Panc1 (cell line): ENCODE measurements around the gene TNFRSF25. TPM values are rescaled to one million over a fixed set of nuclear protein-coding genes. Genes with fewer than 3 reads are reported as not detected.

ENCODE experiments used
- ATAC-seq: fragments of 200-7000 bp; cut with Tn5 transposase; 2 replicates; pipeline ENCODE4 v1.9.1; 2020; ENCODE audit warnings: mild to moderate bottlenecking, moderate library complexity
- BruUV-seq: library from RNA; stranded (reverse); fragments of 400-500 nt; replicated peaks from 2 replicates; lab custom pipeline; 2021; lab: Mats Ljungman, UMichigan
- CTCF ChIA-PET: fragments of 300-600 bp; sonication (Branson Sonifier 250); formaldehyde crosslinking; loops from one replicate; lab custom pipeline; 2022; ENCODE audit warnings: antibody characterized with exemption; lab: Charles Lee
- POLR2A ChIA-PET: fragments of 300-600 bp; sonication (Branson Sonifier 250); formaldehyde crosslinking; loops from one replicate; lab custom pipeline; 2022; ENCODE audit warnings: antibody characterized with exemption; lab: Charles Lee
- DNase-seq: peaks from one replicate; pipeline ENCODE4 v3.0.0-alpha.2; 2010; ENCODE audit warnings: low read depth, low spot score
- H3K27ac ChIP-seq: 2 replicates; pipeline ENCODE4 v1.5.1; 2011; ENCODE audit warnings: mild to moderate bottlenecking, low read length, inconsistent platforms
- H3K27me3 ChIP-seq: fragments of 200-500 bp; sonication (Bioruptor generic); 2 replicates; pipeline ENCODE4 v1.6.0; 2014; ENCODE audit warnings: low read length, inconsistent platforms; ENCODE audit not compliant: control insufficient read depth, insufficient read depth
- H3K36me3 ChIP-seq: fragments of 200-500 bp; sonication (Bioruptor generic); 2 replicates; pipeline ENCODE4 v1.5.1; 2014; ENCODE audit warnings: inconsistent platforms, mild to moderate bottlenecking, low read length, moderate library complexity; ENCODE audit not compliant: control insufficient read depth, insufficient read depth
- H3K4me1 ChIP-seq: 2 replicates; pipeline ENCODE4 v1.5.1; 2011; ENCODE audit warnings: inconsistent platforms, mild to moderate bottlenecking, low read length, moderate library complexity; ENCODE audit not compliant: control insufficient read depth, insufficient read depth
- H3K4me3 ChIP-seq, 2 experiments: 2 replicates each; pipeline ENCODE4 v1.5.1; 2011 to 2012; ENCODE audit warnings: low read depth in 2 of 2, low read length in 2 of 2, mild to moderate bottlenecking in 2 of 2, inconsistent platforms in 1 of 2, moderate library complexity in 1 of 2
- H3K9me3 ChIP-seq: fragments of 200-500 bp; sonication (Bioruptor generic); 2 replicates; pipeline ENCODE4 v1.5.1; 2014; ENCODE audit warnings: low read depth, mild to moderate bottlenecking, inconsistent platforms, low read length, moderate library complexity; ENCODE audit not compliant: control insufficient read depth, insufficient read depth
- POLR2AphosphoS5 ChIP-seq: IDR thresholded peaks from 2 replicates; pipeline ENCODE4 v1.6.1; 2012; ENCODE audit warnings: mild to moderate bottlenecking, low read depth, low read length, moderate library complexity
- SIN3A ChIP-seq: IDR thresholded peaks from 2 replicates; pipeline ENCODE4 v1.6.1; 2012; ENCODE audit warnings: low read depth, mild to moderate bottlenecking, low read length, moderate library complexity, borderline replicate concordance; ENCODE audit not compliant: insufficient read depth
- TCF7L2 ChIP-seq: IDR thresholded peaks from 2 replicates; pipeline ENCODE4 v1.6.1; 2011; ENCODE audit warnings: mild to moderate bottlenecking, low read depth, low read length, inconsistent platforms
- in situ Hi-C: cut with HindIII; loops from 2 replicates; pipeline ENCODE4 v1.10.0; 2016; ENCODE audit warnings: low sequenced_read_pairs, low pct_unique_long_range_greater_than_20kb
- intact Hi-C: fragments of 100-400 bp; cut with micrococcal nuclease; formaldehyde crosslinking; loops from one replicate; pipeline ENCODE4 v1.10.0; 2022; ENCODE audit not compliant: unreplicated experiment
- total RNA-seq: library from RNA; stranded (reverse); gene quantifications from one replicate; pipeline ENCODE4 v1.2.1, GENCODE V29; 2021; ENCODE audit not compliant: unreplicated experiment
- TF ChIP-seq, protein P1 (sequence below): fragments of 450-650 bp; IDR thresholded peaks from 2 replicates; pipeline ENCODE4 v1.5.1; 2017; ENCODE audit warnings: mild to moderate bottlenecking
- TF ChIP-seq, protein P2 (sequence below), 2 experiments: IDR thresholded peaks; 2 replicates each; pipeline ENCODE4 v1.6.1; 2011 to 2012; ENCODE audit warnings: low read depth in 2 of 2, control low read depth in 1 of 2, low read length in 1 of 2, mild to moderate bottlenecking in 1 of 2, moderate library complexity in 1 of 2; ENCODE audit not compliant: insufficient read depth in 1 of 2

TNFRSF25 gene
- total RNA-seq, 1 experiment from 2014 or later: 7.0 TPM

DNA sequence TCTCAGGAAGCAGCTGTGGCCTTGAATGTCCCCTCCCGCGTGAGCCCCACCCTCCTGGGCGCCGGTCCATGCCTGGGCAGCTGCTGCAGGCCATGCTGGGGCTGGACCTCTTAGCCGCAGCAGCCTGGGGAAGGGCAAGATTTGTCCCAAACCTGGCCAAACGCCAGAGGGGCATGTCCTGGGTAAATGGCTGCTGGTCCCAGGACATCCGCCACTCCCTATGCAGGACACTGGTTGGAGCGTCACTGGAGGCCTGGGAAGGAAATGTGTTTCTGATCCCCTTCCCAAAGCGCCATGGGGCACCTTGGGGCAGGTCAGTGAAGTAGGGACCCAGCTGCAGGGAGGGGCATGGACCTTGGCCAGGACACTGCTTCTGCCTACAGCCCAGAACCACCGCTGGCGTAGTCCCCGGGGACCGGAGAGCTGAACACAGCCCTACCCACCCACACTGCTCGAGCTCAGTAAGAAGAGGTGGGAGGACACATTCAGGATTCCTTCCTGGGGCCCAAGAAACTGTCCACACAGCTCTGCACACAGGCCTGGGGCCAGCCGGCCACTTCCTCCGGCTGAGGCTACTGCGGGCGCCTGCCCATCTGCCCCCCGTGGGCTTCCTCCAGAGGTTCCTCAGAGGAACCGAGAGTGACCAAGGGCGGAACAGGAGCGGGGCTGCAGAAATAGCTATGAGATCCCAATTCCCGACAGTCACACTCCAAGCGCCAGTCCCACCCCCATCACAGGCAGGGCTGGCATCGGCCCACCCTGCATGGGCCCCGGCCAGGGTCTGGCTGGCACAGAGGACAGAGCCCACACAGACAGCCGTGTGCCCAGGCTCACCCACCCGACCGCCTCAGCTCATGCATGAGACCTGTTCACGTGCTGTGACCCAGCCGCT is 36.3 kb upstream of the TNFRSF25 start:
- no TSS peak for BruUV-seq
- Histone ChIP-seq H3K4me3 (no peak overlapping the region), H3K4me1 (peaks cover 3% of the 10 kb centered on the region; the same call in 1 of the 2 replicates), H3K36me3 (no peaks in the 10 kb centered on the region), H3K9me3 (no peaks in the 10 kb centered on the region), H3K27me3 (no peaks in the 10 kb centered on the region), H3K27ac (no peak overlapping the region)
- in situ Hi-C loops (no loop called here), intact Hi-C loops (no loop called here)
- DNase-seq (no peak), ATAC-seq (no peak)
- ChIA-PET CTCF (no interaction called here), POLR2A (no interaction called here)
- TF ChIP-seq, protein P1, sequence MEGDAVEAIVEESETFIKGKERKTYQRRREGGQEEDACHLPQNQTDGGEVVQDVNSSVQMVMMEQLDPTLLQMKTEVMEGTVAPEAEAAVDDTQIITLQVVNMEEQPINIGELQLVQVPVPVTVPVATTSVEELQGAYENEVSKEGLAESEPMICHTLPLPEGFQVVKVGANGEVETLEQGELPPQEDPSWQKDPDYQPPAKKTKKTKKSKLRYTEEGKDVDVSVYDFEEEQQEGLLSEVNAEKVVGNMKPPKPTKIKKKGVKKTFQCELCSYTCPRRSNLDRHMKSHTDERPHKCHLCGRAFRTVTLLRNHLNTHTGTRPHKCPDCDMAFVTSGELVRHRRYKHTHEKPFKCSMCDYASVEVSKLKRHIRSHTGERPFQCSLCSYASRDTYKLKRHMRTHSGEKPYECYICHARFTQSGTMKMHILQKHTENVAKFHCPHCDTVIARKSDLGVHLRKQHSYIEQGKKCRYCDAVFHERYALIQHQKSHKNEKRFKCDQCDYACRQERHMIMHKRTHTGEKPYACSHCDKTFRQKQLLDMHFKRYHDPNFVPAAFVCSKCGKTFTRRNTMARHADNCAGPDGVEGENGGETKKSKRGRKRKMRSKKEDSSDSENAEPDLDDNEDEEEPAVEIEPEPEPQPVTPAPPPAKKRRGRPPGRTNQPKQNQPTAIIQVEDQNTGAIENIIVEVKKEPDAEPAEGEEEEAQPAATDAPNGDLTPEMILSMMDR: no peak
- TF ChIP-seq SIN3A: no peak
- TF ChIP-seq TCF7L2: no peak
- TF ChIP-seq, protein P2, sequence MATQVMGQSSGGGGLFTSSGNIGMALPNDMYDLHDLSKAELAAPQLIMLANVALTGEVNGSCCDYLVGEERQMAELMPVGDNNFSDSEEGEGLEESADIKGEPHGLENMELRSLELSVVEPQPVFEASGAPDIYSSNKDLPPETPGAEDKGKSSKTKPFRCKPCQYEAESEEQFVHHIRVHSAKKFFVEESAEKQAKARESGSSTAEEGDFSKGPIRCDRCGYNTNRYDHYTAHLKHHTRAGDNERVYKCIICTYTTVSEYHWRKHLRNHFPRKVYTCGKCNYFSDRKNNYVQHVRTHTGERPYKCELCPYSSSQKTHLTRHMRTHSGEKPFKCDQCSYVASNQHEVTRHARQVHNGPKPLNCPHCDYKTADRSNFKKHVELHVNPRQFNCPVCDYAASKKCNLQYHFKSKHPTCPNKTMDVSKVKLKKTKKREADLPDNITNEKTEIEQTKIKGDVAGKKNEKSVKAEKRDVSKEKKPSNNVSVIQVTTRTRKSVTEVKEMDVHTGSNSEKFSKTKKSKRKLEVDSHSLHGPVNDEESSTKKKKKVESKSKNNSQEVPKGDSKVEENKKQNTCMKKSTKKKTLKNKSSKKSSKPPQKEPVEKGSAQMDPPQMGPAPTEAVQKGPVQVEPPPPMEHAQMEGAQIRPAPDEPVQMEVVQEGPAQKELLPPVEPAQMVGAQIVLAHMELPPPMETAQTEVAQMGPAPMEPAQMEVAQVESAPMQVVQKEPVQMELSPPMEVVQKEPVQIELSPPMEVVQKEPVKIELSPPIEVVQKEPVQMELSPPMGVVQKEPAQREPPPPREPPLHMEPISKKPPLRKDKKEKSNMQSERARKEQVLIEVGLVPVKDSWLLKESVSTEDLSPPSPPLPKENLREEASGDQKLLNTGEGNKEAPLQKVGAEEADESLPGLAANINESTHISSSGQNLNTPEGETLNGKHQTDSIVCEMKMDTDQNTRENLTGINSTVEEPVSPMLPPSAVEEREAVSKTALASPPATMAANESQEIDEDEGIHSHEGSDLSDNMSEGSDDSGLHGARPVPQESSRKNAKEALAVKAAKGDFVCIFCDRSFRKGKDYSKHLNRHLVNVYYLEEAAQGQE (IDR thresholded peaks at IDR 0.05; ENCODE audit: insufficient read depth in 1 of 2, low read depth in 2 of 2, low read length in 1 of 2): no peak
- TF ChIP-seq POLR2AphosphoS5: no peak

DNA sequence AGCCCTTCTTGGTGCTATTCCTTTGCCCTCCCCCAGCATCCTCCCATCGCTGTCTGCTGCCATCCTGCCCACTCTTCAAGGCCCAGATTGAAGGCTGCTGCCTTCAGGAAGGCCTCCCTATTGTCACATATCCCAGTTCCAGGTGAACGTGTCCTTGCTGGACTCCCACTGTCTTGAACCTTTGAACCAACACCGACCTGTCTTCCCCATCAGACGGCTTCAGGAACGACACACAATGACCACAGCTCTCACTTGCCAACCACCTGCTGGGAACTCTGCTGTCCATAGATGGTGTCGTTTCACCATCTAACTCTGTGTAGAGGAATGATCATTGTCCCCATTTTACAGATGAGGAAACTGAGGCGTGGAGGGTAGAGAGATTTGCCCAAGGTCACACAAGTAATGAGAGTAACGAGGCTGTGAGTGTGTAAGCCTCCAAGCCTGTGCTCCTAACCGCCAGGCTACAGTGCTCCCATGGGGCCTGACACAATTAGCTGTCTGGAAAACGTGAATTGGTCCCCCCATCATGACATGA is 35.4 kb upstream of the TNFRSF25 start:
- TF ChIP-seq SIN3A (no peak), TCF7L2 (no peak), POLR2AphosphoS5 (no peak)
- TF ChIP-seq, protein P1: no peak
- TF ChIP-seq, protein P2 (IDR thresholded peaks at IDR 0.05; ENCODE audit: insufficient read depth in 1 of 2, low read depth in 2 of 2, low read length in 1 of 2): no peak
- ChIA-PET POLR2A (no interaction called here), CTCF (interaction anchor here (0.6 to 0.7 kb wide), 3 partner anchors 12 to 23 kb away, joined by 3 read pairs; no protein-coding TSS in a partner anchor)
- in situ Hi-C loops: no loop called here
- DNase-seq (no peak), ATAC-seq (no peak)
- H3K27me3 ChIP-seq: no peaks in the 10 kb centered on the region
- H3K36me3 ChIP-seq: no peaks in the 10 kb centered on the region
- no peaks in the 10 kb centered on the region for H3K9me3 ChIP-seq
- no peak overlapping the region for H3K27ac ChIP-seq
- H3K4me3 ChIP-seq: no peak overlapping the region
- peaks cover 7% of the 10 kb centered on the region for H3K4me1 ChIP-seq
- no TSS peak for BruUV-seq
- intact Hi-C loops: no loop called here
